Astrocyte of the cerebellum (primary cell): ENCODE measurements around the gene DNHD1.

Experiments used
- DNase-seq: peaks from one replicate; pipeline ENCODE4 v3.0.0-alpha.2; 2011; ENCODE audit warnings: low read depth
- H3K4me3 ChIP-seq: 2 replicates; pipeline ENCODE4 v1.5.1; 2011; ENCODE audit warnings: mild to moderate bottlenecking, low read depth, low read length, moderate library complexity
- CTCF ChIP-seq: IDR thresholded peaks from 2 replicates; pipeline ENCODE4 v1.5.1; 2012; ENCODE audit warnings: low read length, low read depth, moderate library complexity, mild to moderate bottlenecking; ENCODE audit errors: missing control alignments
- in situ Hi-C: cut with HindIII; loops from 2 replicates; pipeline ENCODE4 v1.10.0; 2017; ENCODE audit warnings: low sequenced_read_pairs

Gene DNHD1

GRCh38 chr11:6547177-6547576 is 50.1 kb downstream of the DNHD1 start:
- H3K4me3 ChIP-seq, result no peak overlapping the region
- no peak for TF ChIP-seq CTCF
- no peak for DNase-seq
- in situ Hi-C loops, result no loop called here

- H3K4me3 ChIP-seq, result no peak overlapping the region
- DNase-seq, result no peak
- in situ Hi-C loops, result no loop called here
- no peak for TF ChIP-seq CTCF
Observed at GRCh38 chr11:6548121-6548520, 51.0 kb downstream of the DNHD1 start.

- no peak overlapping the region for H3K4me3 ChIP-seq
- DNase-seq, result no peak
- no peak for TF ChIP-seq CTCF
- in situ Hi-C loops, result no loop called here
Observed at GRCh38 chr11:6548641-6549040, 51.6 kb downstream of the DNHD1 start.

- DNase-seq, result no peak
- no peak overlapping the region for H3K4me3 ChIP-seq
- TF ChIP-seq CTCF, result no peak
- in situ Hi-C loops, result no loop called here
Observed at GRCh38 chr11:6553634-6554033, 56.6 kb downstream of the DNHD1 start.

- no peak overlapping the region for H3K4me3 ChIP-seq
- in situ Hi-C loops, result no loop called here
- no peak for DNase-seq
- TF ChIP-seq CTCF, result no peak
Observed at GRCh38 chr11:6554828-6555706, 58.0 kb downstream of the DNHD1 start.

- TF ChIP-seq CTCF, result no peak
Observed at GRCh38 chr11:6556139-6556949, 59.3 kb downstream of the DNHD1 start.

More at GRCh38 chr11:6556139-6556949, 59.3 kb downstream of the DNHD1 start:
- in situ Hi-C loops, result no loop called here
- DNase-seq, result no peak
- no peak overlapping the region for H3K4me3 ChIP-seq
